GM19468 (cell line): Measurements from ENCODE around the gene MARK3.
A peak's percentile ranks its signal among the peaks of the same experiment; 100 is the strongest.
"Not testable (repeated sequence)": the region's sequence is repeated elsewhere in the genome, so short reads cannot be mapped to it uniquely, and the experiment has no call there.

Experiments
- ATAC-seq: cut with Tn5 transposase; IDR thresholded peaks from one replicate; pipeline ENCODE4 v1.9.1; 2021; ENCODE audit warnings: mild to moderate bottlenecking, moderate library complexity, moderate number of reproducible peaks; ENCODE audit not compliant: unreplicated experiment; ENCODE audit errors: extremely low read depth

The MARK3 gene

DNA sequence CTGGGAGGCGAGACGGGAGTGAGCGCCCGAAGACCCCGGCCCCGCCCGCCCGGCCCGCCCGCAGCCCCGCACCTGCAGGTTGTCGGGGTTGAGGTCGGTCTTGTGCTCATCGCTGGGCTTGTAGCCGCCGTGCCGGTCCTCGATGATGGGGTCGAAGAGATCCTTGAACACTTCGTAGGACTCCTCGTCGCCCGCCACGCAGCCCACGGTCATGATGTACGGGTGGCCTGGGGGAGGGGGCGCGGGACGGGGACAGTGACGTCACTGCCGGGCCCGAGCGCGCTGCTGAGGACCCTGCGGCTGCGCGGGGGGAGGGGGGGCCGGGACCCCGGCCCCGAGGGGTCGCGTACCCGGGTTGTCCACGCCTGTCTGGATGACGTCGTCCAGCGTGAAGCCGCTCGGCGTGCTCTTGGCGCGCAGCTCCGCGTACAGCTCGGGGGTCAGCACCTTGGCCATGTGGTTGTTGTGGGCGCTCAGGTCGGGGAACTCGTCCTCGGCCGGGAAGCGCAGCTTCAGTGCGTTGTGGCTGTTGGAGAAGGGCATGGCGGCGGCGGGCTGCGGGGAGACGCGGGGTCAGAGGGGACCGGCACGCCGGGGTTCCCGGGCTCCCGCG lies 136.8 kb downstream of the MARK3 start:
- ATAC-seq, result no peak

- ATAC-seq, result no peak
Measured at GRCh38 chr14:103522649-103523574, 137.7 kb downstream of the MARK3 start, which contains the start of gene CKB. TSS of gene CKB (minus strand) at chr14:103522830. CDS start at chr14:103522493, 337 bp downstream.

- no peak for ATAC-seq
Measured at GRCh38 chr14:103523575-103523954, 138.3 kb downstream of the MARK3 start.

GRCh38 chr14:103524002-103524935 lies 139.1 kb downstream of the MARK3 start:
- no peak for ATAC-seq

DNA sequence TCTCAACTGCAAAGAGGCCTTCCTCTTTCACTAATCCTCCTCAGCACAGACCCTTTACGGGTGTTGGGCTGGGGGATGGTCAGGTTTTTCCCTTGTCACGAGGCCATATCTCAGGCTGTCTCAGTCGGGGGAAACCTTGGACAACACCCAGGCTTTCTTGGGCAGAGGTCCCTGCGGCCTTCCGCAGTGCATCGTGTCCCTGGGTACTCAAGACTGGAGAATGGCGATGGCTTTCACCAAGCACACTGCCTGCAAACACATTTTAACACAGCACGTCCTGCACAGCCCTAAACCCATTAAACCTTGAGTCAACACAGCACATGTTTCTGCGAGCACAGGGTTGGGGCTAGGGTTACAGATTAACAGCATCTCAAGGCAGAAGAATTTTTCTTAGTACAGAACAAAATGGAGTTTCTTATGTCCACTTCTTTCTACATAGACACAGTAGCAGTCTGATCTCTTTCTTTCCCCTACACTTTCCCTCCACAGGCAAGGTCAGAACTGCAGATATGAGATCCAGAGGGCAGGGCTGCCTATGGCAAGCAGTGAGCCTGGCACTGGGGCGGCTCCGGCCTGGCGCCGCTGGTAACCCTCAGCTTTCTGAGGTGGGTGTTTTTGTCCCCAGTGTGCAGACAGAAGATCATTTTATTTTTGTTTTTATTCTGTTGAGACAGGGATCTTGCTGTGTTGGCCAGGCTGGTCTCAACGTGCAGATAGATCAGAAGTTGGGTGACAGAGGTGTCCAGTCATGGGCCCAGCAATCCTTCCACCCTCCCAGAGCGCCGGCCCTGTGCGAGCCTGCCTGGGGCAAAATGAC lies 140.4 kb downstream of the MARK3 start:
- ATAC-seq, result not testable (repeated sequence)

GRCh38 chr14:103526247-103526913 lies 141.2 kb downstream of the MARK3 start:
- ATAC-seq, result no peak

DNA sequence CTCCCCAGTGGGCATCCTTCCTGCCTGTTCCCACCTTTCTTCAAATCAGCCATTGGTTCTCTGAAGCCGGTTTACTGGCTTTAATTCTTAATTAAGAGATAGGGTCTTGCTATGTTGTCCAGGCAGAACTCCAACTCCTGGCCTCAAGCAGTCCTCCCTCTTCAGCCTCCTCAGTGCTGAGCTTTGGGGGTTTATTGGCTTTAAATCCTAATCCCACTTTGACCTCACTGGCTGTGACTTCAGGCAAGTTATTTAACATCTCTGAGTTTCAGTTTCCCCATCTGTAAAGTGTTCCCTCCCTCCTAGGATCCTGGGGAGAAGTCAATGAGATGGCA lies 141.7 kb downstream of the MARK3 start:
- no peak for ATAC-seq

- ATAC-seq, result no peak
Measured at GRCh38 chr14:103527408-103528145, 142.4 kb downstream of the MARK3 start.

DNA sequence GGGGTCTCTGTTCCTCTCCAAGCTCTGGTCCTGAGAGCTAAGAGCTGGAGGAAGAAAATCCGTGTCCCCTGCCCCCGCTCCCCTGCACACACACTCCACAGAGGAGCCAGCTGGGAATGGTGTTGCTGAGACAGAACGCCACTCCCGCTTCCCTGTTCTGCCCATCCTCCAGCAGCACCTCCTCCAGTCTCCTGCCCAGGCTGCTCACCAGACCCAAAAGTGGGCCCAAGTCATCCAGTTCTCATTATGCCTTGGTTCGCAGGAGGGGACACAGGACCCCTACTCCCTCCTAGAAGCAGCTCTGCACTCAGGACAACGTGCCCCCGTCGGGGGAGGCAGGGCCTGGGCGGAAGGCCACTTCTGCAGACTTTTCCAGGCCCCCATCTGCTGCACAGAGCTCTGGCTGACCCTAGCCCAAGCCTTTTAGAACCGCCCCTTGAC lies 143.0 kb downstream of the MARK3 start:
- ATAC-seq, result no peak

DNA sequence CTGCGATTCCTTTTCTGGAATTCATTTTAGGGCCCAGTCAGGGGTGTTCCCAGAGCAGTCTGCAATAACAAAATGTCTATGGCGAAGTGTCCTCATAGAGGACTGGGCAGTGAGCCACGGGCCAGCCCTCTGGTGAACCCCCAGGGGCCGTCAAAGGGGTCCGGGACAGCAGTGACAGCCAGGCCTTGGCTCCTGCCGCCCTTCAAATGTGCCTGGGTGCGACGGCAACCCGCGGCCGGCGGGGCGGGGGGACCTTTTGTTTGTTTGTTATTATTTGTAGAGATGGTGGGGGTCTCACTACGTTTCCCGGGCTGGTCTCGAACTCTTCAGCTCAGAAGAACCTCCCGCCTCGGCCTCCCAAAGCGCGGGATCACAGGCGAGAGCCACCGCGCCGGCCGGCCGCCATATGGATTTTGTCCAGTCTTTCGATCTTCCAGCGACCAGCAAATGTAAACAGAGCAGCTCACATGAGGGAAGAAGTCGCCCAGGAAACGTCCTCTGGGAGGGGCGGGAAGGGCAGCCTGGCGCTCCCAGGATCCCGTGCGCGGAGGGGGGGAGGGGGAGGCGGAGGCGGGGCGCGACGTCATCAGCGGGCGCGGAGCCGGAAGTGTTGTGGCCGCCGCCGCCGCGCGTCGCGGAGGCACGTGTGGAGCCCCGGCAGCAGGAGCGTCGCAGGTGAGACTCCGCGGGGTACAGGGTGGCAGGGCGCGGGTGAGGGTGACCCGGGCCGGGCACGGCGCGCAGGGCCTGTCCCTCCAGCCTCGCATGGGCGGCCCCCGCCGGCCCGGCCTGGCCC lies 143.6 kb downstream of the MARK3 start, which contains the start of gene TRMT61A:
Gene TRMT61A (plus strand): TSS at position 610 of the 796 bp plus-strand sequence. CDS start 783 bp downstream, outside the sequence.
- ATAC-seq, result peak; percentile 41

DNA sequence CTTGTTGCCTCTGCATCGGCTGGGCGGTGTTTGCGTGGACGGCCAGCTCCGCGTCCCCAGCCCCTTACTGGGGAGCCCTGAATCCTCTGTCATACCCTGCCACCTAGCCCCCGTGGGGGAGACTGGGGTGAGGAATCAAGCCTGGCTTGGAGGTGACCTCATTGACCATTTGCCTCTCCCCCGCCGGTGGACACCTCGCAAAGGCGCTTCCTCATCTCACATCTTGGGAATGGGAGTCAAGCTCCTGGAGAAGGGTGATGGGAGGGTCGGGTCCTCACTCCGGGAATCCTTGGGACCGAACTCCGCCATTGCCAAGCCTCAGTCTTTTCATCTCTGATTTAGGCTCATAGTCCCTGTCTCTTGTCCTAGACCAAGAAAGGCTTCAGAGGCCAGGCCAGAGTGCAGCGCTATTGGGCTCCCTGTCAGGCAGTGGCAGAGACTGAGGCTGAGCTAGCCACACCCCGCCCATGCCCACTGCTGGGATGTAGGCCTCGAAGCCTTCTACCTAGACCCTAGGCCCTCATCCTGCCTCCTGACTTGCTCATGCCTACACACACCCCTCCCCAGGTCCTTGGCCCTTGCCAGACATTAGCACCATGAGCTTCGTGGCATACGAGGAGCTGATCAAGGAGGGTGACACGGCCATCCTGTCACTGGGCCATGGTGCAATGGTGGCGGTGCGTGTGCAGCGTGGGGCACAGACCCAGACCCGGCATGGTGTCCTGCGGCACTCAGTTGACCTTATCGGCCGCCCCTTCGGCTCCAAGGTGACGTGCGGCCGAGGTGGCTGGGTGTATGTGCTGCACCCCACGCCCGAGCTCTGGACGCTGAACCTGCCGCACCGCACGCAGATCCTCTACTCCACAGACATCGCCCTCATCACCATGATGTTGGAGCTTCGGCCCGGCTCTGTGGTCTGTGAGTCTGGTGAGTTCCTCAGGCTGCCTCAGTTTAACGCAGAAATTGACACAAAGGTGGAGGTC lies 144.5 kb downstream of the MARK3 start:
- ATAC-seq, result no peak

DNA sequence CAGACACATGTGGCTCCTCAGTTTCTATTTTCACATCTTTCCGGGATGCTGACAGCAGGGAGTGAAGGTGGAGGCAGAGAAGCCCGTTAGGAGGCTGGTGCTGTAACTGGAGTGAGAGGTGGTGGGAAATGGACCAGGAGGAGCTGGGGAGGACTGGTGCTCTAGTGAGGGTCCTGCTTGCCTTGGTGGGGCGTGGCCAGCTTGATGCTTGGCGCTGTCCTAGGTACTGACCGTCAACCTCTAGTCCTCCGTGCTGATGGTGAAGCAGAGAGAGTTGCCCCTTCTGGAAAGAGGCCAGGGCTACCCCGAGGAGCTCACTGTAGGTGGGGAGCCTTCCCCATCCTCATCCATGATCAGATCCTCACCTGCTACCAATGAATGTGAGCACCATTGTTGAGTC lies 145.2 kb downstream of the MARK3 start:
- no peak for ATAC-seq

- no peak for ATAC-seq
Measured at GRCh38 chr14:103530831-103531230, 145.6 kb downstream of the MARK3 start.

DNA sequence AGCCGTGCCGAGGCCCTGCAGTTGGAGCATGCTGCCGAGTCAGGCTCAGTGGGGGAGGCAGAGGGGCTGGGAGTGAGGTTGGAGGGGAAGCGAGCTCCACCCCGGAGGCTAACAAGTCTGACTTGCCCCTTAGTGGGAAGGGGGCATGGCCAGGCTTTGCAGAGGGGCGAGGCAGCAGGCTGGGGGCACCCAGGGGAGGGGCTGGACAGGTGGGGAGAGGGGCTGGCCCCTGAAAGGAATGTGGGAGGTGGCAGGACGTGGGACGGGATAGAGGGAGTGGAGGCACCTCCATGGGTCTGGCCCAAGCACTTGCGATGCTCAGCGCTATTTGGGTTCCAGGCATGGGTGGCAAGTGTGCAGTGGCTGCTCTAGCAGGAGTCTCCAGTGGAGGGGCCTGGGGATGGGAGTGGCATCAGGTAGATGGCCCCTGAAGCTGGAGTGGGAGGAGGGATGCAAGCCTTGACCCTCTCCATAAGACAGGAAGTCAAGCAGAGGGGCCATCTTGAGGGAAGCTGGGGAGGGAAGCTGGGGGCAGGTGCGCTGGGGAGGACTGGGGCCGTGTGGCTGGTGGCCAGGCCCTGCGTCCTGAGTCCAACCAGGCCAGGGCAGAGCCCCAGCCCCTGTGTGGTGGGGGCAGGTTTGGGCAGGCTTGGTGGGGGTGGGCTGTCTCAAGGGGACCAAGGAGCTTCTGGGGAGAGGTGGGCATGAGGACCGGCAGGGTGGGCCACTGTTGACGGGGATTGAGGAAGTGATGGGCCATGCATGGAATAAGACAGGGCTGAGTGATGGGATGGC lies 146.4 kb downstream of the MARK3 start:
- no peak for ATAC-seq
